SK-N-SH (cell line): ENCODE results near the gene NUCB1. TPM values are rescaled to one million over a fixed set of nuclear protein-coding genes. Genes with fewer than 3 reads are reported as not detected.

Experiments
- CTCF ChIA-PET: fragments of 300-600, 350-600 bp; formaldehyde crosslinking; extraction: SDS; loops from one replicate; lab custom pipeline; 2021; lab: Yijun Ruan, JAX
- POLR2A ChIA-PET: fragments of 350-600 bp; sonication (Branson Sonifier 250); formaldehyde crosslinking; extraction: SDS; loops from one replicate; lab custom pipeline; 2020; ENCODE audit warnings: antibody characterized with exemption, inconsistent platforms; lab: Yijun Ruan, JAX
- DNase-seq: peaks from one replicate; pipeline ENCODE4 v3.0.0; 2012
- H2AFZ ChIP-seq: fragments of 200-600 bp; sonication (generic); 2 replicates; pipeline ENCODE4 v1.8.1; 2016; ENCODE audit warnings: antibody characterized with exemption, mild to moderate bottlenecking, low read depth
- H3F3A ChIP-seq: fragments of 200-600 bp; sonication (generic); replicated peaks from 2 replicates; pipeline ENCODE3; 2016; ENCODE audit warnings: antibody characterized with exemption, mild to moderate bottlenecking; ENCODE audit not compliant: insufficient read depth
- H3K27ac ChIP-seq, 2 experiments: fragments of 200-500 bp in 1 of 2; fragments of 200-600 bp in 1 of 2; sonication (Bioruptor generic) in 1 of 2; sonication (generic), shearing (Covaris generic) in 1 of 2; 2 replicates each; pipeline versions ENCODE4 v1.5.1 to v1.6.1; 2014 to 2016; ENCODE audit warnings: low read depth in 2 of 2, inconsistent platforms in 1 of 2, low read length in 1 of 2, mild to moderate bottlenecking in 1 of 2, mixed read lengths in 1 of 2
- H3K27me3 ChIP-seq: fragments of 200-600 bp; sonication (generic), shearing (Covaris generic); 2 replicates; pipeline ENCODE4 v1.6.1; 2016; ENCODE audit warnings: mixed run types; ENCODE audit not compliant: insufficient read depth
- H3K36me3 ChIP-seq, 2 experiments: fragments of 200-500 bp in 1 of 2; fragments of 200-600 bp in 1 of 2; sonication (Bioruptor generic) in 1 of 2; sonication (generic) in 1 of 2; replicated peaks in 1 of 2; 2 replicates each; pipeline versions ENCODE3 to v1.5.1; 2014 to 2016; ENCODE audit warnings: low read length in 1 of 2, mild to moderate bottlenecking in 1 of 2; ENCODE audit not compliant: insufficient read depth in 2 of 2, control insufficient read depth in 1 of 2
- H3K4me1 ChIP-seq, 2 experiments: fragments of 200-500 bp in 1 of 2; fragments of 200-600 bp in 1 of 2; sonication (Bioruptor generic) in 1 of 2; sonication (generic), shearing (Covaris generic) in 1 of 2; 2 replicates each; pipeline versions ENCODE4 v1.5.1 to v1.6.1; 2014 to 2016; ENCODE audit warnings: low read depth in 1 of 2, low read length in 1 of 2, mixed run types in 1 of 2; ENCODE audit not compliant: insufficient read depth in 2 of 2, control insufficient read depth in 1 of 2
- H3K4me2 ChIP-seq: fragments of 200-600 bp; sonication (generic), shearing (Covaris generic); 2 replicates; pipeline ENCODE4 v1.6.1; 2017; ENCODE audit warnings: mixed run types
- H3K4me3 ChIP-seq, 2 experiments: fragments of 200-500 bp in 1 of 2; fragments of 200-600 bp in 1 of 2; sonication (Bioruptor generic) in 1 of 2; sonication (generic), shearing (Covaris generic) in 1 of 2; 2 replicates each; pipeline versions ENCODE4 v1.5.1 to v1.8.1; 2014 to 2016; ENCODE audit warnings: low read depth in 2 of 2, inconsistent platforms in 1 of 2, low read length in 1 of 2, mild to moderate bottlenecking in 1 of 2, mixed read lengths in 1 of 2, moderate library complexity in 1 of 2
- H3K79me2 ChIP-seq: fragments of 200-600 bp; sonication (generic); 2 replicates; pipeline ENCODE4 v1.8.1; 2017; ENCODE audit warnings: mild to moderate bottlenecking; ENCODE audit not compliant: insufficient read depth
- H3K9ac ChIP-seq: fragments of 200-600 bp; sonication (generic); 2 replicates; pipeline ENCODE4 v1.6.1; 2017; ENCODE audit warnings: mixed run types
- H3K9me2 ChIP-seq: fragments of 200-600 bp; sonication (generic); 2 replicates; pipeline ENCODE4 v1.6.1; 2017; ENCODE audit warnings: mixed run types
- H3K9me3 ChIP-seq: fragments of 200-600 bp; sonication (generic); 2 replicates; pipeline ENCODE4 v1.6.1; 2017; ENCODE audit warnings: mixed run types, mild to moderate bottlenecking, moderate library complexity
- H4K20me1 ChIP-seq: fragments of 200-600 bp; sonication (generic); 2 replicates; pipeline ENCODE4 v1.6.1; 2017; ENCODE audit warnings: mild to moderate bottlenecking, mixed run types; ENCODE audit not compliant: insufficient read depth
- CHD2 ChIP-seq: fragments of 150-350 bp; IDR thresholded peaks from 2 replicates; pipeline ENCODE4 v1.6.1; 2018; ENCODE audit warnings: low read length; ENCODE audit not compliant: partially characterized antibody
- ELF1 ChIP-seq: IDR thresholded peaks from 2 replicates; pipeline ENCODE4 v1.4.0; 2012
- FOXM1 ChIP-seq: IDR thresholded peaks from 2 replicates; pipeline ENCODE4 v1.4.0; 2012; ENCODE audit warnings: low read depth, mild to moderate bottlenecking
- GATA2 ChIP-seq: sonication (generic); formaldehyde crosslinking; IDR thresholded peaks from 2 replicates; pipeline ENCODE4 v1.5.0; 2020; ENCODE audit warnings: mild to moderate bottlenecking, missing genetic modification reagents
- JUND ChIP-seq: IDR thresholded peaks from 2 replicates; pipeline ENCODE4 v1.4.0; 2012
- MXI1 ChIP-seq: IDR thresholded peaks from 2 replicates; pipeline ENCODE4 v1.6.1; 2012; ENCODE audit warnings: mild to moderate bottlenecking, low read depth, low read length, improper control_type of control experiment
- NRF1 ChIP-seq: IDR thresholded peaks from 2 replicates; pipeline ENCODE4 v1.6.1; 2012; ENCODE audit warnings: low read depth, mild to moderate bottlenecking, low read length
- POLR2AphosphoS5 ChIP-seq: IDR thresholded peaks from 2 replicates; pipeline ENCODE4 v1.6.1; 2012; ENCODE audit warnings: low read depth, low read length
- RXRA ChIP-seq: IDR thresholded peaks from 2 replicates; pipeline ENCODE4 v1.4.0; 2012; ENCODE audit warnings: low read depth, mild to moderate bottlenecking, borderline replicate concordance
- SIN3A ChIP-seq: IDR thresholded peaks from 2 replicates; pipeline ENCODE4 v1.6.1; 2012; ENCODE audit warnings: low read depth, mild to moderate bottlenecking, low read length, moderate library complexity, borderline replicate concordance
- TAF1 ChIP-seq: IDR thresholded peaks from 2 replicates; pipeline ENCODE4 v1.6.1; 2012; ENCODE audit warnings: low read depth, mild to moderate bottlenecking, low read length, moderate library complexity, borderline replicate concordance
- YY1 ChIP-seq: IDR thresholded peaks from 2 replicates; pipeline ENCODE4 v1.4.0; 2012; ENCODE audit warnings: low read depth, mild to moderate bottlenecking
- WGBS: methylation state at CpG from one replicate; pipeline ENCODE4 v1.1.6; 2017; ENCODE audit warnings: low lambda C conversion rate; 5-methylcytosine and 5-hydroxymethylcytosine counted together
- polyA plus RNA-seq, 3 experiments: library from polyadenylated mRNA; depleted of rRNA; stranded (reverse); fragments of >200 nt; gene quantifications; 2 replicates each; pipeline ENCODE4 v1.2.3, GENCODE V29; 2012
- TF ChIP-seq, protein P1 (sequence below): IDR thresholded peaks from 2 replicates; pipeline ENCODE4; 2012

Gene NUCB1
- polyA plus RNA-seq, 1 of the 3 experiments (the other 2 are of a cell fraction), result 397 TPM

DNA sequence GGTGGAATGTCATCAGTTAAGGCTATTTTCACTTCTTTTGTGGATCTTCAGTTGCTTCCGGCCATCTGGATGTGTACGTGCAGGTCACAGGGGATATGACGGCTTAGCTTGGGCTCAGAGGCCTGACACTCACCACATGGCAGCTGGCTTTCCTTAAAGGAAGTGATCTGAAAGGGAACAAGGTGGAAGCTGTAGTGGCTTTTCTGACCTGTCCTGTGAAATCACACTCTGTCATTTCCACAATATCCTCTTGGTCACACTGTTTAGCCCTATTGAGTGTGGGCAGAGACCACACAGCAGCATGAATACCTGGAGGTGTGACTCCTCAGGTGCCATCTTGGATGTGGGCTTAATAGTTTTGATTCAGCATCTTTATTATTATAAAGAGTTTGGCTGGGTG is 50.0 kb downstream of the NUCB1 start:
- Histone ChIP-seq H3K9me2 (no peaks in the 10 kb centered on the region), H3K4me1 (no peaks in the 10 kb centered on the region), H3K27ac (no peak overlapping the region), H3K36me3 (no peaks in the 10 kb centered on the region), H3K9ac (no peak overlapping the region), H3K9me3 (no peaks in the 10 kb centered on the region), H4K20me1 (no peaks in the 10 kb centered on the region), H3K4me3 (no peak overlapping the region), H3F3A (no peaks in the 10 kb centered on the region), H2AFZ (no peak overlapping the region), H3K27me3 (no peaks in the 10 kb centered on the region), H3K79me2 (peaks cover 5% of the 10 kb centered on the region), H3K4me2 (no peak overlapping the region)
- CTCF ChIA-PET, result interaction anchor here (2.9 kb wide), 1 partner anchor 21 kb away, joined by 7 read pairs; no protein-coding TSS in a partner anchor
- no peak for DNase-seq
- POLR2A ChIA-PET, result no interaction called here
- TF ChIP-seq NRF1 (no peak), POLR2AphosphoS5 (no peak), FOXM1 (no peak), GATA2 (no peak), CHD2 (no peak), YY1 (no peak), JUND (no peak), RXRA (no peak), MXI1 (no peak), TAF1 (no peak), ELF1 (no peak)
- TF ChIP-seq, protein P1, sequence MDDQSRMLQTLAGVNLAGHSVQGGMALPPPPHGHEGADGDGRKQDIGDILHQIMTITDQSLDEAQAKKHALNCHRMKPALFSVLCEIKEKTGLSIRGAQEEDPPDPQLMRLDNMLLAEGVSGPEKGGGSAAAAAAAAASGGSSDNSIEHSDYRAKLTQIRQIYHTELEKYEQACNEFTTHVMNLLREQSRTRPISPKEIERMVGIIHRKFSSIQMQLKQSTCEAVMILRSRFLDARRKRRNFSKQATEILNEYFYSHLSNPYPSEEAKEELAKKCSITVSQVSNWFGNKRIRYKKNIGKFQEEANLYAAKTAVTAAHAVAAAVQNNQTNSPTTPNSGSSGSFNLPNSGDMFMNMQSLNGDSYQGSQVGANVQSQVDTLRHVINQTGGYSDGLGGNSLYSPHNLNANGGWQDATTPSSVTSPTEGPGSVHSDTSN, result no peak
- WGBS, result 90% methylated on average over 3 of the region's 3 CpGs

DNA sequence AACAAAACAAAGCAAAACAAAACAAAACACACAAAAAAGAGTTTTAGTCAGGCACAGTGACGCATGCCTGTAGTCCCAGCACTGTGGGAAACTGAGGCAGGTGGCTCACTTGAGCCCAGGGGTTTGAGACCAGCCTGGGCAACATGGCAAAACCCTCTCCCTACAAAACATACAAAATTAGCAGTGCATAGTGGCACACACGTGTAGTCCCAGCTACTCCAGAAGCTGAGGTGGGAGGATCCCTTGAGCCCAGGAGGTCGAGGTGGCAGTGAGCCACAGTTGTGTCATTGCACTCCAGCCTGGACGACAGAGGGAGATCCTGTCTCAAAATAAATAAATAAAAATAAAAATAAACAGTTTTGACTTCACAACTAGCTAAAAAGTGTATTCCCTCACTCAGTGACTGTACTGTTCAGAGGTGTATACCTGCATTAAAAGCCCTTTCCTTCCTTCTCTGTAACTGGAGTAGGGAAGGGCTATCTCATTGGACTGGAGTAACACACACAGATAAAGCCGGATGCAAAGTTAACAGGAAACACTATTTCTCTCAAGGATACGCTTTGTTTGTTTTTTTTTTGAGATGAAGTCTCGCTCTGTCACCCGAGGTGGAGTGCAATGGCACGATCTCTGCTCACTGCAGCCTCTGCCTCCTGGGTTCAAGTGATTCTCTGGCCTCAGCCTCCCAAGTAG is 50.9 kb downstream of the NUCB1 start:
- no peak overlapping the region for H3K27ac ChIP-seq
- no peak overlapping the region for H3K4me2 ChIP-seq
- no peaks in the 10 kb centered on the region for H4K20me1 ChIP-seq
- H3K79me2 ChIP-seq, result peaks cover 13% of the 10 kb centered on the region
- H3K4me3 ChIP-seq, result no peak overlapping the region
- WGBS, result 65% methylated on average over 9 of the region's 9 CpGs
- peaks cover 0 to 3% of the 10 kb centered on the region in 2 experiments for H3K36me3 ChIP-seq
- H3K27me3 ChIP-seq, result no peaks in the 10 kb centered on the region
- DNase-seq, result no peak
- TF ChIP-seq SIN3A (no peak), CHD2 (no peak), YY1 (no peak), GATA2 (no peak), RXRA (no peak), POLR2AphosphoS5 (no peak)
- H2AFZ ChIP-seq, result no peak overlapping the region
- ChIA-PET POLR2A (no interaction called here), CTCF (interaction anchor here (2.9 kb wide), 1 partner anchor 20 kb away, joined by 7 read pairs; no protein-coding TSS in a partner anchor)
- no peak overlapping the region for H3K9ac ChIP-seq
- no peaks in the 10 kb centered on the region for H3K9me3 ChIP-seq
- peaks cover 4 to 8% of the 10 kb centered on the region in 2 experiments; a peak in 2 of 4 replicates for H3K4me1 ChIP-seq
- no peaks in the 10 kb centered on the region for H3F3A ChIP-seq
- no peaks in the 10 kb centered on the region for H3K9me2 ChIP-seq
